Umbilical cord (tissue), 2 donors: Measurements from ENCODE around the gene MTF1. TPM values are rescaled to one million over a fixed set of nuclear protein-coding genes. Genes with fewer than 3 reads are reported as not detected.
"Not testable (repeated sequence)": the region's sequence is repeated elsewhere in the genome, so short reads cannot be mapped to it uniquely, and the experiment has no call there.

ENCODE experiments used
- DNase-seq: peaks from one replicate; pipeline ENCODE4 v3.0.0-alpha.2; 2015; ENCODE audit warnings: low spot score
- total RNA-seq: library from RNA; depleted of rRNA; stranded (reverse); fragments of >200 nt; gene quantifications from one replicate; pipeline ENCODE4 v1.2.3, GENCODE V29; 2014; ENCODE audit warnings: low replicate concordance; ENCODE audit not compliant: insufficient read depth

Gene MTF1
- total RNA-seq, 1 donor from 2014 or later = 5.3 TPM

GRCh38 chr1:37794372-37795339, 64.7 kb downstream of the MTF1 start:
- no peak for DNase-seq

DNA sequence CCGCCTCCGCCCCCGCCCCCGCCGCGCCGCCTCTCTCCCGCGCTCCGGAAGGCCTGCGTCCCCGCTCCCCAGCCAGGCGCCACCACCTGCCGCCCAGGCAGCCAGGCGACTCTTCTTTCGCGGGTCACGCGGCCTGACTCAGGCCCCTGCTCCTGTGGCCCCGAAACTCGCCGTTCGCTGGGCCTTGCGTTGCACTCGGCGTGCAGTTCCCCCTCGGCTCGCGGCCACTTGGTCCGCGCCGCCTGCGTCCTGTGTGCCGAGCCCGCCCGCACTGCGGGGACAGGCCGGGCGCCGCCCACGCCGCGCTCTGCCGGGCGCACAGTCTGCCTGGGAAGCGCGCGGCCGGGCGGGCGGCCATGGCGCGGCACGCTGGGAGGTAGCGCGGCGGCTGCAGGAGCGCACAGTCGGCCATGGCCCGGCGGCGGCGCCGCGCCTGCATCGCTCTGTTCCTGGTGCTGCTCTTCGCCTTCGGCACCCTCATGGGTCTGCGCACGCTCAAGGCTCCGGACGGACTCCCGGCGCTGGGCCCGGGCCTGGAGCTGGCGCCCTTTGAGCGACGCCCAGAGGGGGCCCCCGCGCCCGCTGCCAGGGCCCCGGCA, 65.5 kb downstream of the MTF1 start, which contains the start of gene MANEAL:
Gene MANEAL, plus strand, starts transcription at position 75 of the 599 bp plus-strand sequence. Its CDS starts 336 bp downstream, at position 411.
- peak; percentile 37 for DNase-seq

DNA sequence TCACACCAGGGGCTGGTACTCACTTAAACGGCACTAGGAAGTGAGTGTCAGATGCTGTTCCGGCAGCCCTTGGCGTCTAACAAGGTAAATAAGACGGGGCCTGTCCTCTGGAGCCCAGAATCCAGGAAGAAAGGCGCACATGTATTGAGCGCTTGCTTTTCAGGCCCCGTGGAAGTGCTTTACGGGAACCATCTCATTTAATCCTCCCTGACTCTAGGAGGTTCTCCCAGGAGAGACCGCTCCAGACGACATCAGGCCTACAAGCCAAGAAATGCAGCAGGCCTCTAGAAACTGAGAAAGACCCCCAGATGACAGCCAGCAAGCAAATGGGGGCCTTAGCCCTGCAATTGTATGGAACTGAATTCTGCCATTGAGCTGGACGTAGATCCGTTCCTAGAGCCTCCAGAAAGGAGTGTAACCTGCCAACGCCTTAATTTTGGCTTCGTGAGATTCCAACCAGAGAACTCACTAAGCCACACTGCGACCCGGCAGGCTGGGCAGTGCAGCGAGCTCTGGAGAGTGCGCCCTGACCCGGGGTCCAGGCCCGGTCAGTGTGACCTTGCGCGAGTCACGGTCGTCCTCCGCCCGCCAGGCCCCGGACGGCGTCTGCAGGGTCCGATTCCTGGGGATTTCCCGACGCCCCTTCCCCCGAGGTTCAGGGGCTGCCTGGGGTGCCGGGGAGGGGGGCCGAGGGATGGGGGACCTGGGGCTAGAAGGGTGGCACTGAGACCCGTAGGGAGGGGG, 66.3 kb downstream of the MTF1 start:
- DNase-seq = no peak

- DNase-seq = no peak
Observed at GRCh38 chr1:37782491-37782890, 76.9 kb downstream of the MTF1 start.

GRCh38 chr1:37778654-37779053, 80.7 kb downstream of the MTF1 start:
- DNase-seq = no peak

GRCh38 chr1:37776946-37777516, 82.4 kb downstream of the MTF1 start:
- DNase-seq = no peak

DNA sequence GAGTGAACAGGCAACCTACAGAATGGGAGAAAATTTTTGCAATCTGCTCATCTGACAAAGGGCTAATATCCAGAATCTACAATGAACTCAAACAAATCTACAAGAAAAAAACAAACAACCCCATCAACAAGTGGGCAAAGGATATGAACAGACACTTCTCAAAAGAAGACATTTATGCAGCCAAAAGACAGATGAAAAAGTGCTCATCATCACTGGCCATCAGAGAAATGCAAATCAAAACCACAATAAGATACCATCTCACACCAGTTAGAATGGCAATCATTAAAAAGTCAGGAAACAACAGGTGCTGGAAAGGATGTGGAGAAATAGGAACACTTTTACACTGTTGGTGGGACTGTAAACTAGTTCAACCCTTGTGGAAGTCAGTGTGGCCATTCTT, 88.0 kb downstream of the MTF1 start:
- DNase-seq = not testable (repeated sequence)

DNA sequence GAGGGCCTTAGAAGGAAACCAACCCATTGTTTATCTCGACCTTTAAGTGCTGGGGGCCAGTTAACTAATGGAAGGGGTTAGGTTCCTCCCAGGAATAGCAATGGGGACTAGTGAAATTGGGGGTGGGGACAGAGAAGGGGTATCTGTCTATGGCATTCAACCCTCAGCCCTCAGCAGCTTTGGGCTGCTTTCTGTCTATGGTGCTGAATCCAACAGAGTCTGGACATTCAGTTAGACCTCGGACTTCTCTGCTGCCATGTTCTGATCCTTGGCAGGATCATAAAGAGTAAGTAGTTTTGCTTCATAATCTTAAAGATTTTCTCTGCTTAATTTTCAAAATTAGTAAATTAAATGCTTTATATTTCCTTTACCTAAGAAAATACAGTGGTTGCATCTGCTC, 91.9 kb downstream of the MTF1 start:
- no peak for DNase-seq

- no peak for DNase-seq
Observed at GRCh38 chr1:37765916-37766664, 93.3 kb downstream of the MTF1 start.

DNA sequence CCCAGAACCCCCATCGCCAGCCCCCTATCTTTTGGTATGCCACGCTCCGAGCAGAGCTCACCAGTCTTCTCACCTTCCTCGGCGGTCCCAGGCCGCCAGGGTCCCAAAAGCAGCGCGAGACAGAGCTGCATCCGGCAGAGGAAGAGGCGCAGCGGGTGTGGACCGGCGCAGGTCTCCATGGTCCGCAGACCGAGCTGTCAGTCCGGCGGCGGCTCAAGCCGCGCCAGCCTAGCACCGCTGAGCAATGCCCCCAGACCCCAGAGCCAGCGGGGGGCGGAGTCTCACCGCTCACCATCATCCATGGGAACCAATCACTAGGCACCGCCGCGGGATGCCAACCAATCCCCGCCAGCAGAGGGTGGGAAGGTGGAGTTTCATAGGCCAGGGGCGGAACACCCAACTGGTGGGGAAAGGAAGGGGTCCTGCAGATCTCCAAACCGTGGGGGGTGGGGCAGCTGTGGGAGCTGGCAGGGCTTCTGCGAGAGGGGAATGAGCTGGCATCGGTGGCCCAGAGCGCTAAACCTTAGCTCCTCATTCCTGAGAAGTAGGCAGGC, 94.4 kb downstream of the MTF1 start, which contains the start of gene EPHA10:
Gene EPHA10, minus strand, starts transcription at position 233 of the 554 bp plus-strand sequence. Its CDS starts 54 bp downstream, at position 179.
- DNase-seq = no peak

DNA sequence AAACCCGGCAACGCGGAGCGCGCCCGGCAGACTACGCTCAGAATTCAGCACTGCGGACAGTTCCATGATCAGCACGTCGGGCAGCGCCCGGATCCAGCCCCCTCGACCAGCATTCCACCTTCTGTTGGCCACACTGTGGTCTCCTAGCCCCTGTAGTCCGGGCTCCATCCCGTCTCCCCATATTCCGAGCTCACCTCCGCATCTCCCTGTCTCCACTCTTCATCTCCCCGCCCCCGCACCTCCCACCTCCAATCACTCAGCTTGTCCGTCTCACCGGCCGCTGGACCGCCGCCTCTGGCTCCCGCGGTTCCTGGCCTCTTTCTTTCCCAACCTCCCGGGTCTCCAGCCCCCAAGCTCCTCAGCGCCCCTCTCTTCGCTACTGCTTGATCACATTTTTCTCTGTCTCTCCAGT, 95.0 kb downstream of the MTF1 start:
- peak; percentile 48 for DNase-seq

DNA sequence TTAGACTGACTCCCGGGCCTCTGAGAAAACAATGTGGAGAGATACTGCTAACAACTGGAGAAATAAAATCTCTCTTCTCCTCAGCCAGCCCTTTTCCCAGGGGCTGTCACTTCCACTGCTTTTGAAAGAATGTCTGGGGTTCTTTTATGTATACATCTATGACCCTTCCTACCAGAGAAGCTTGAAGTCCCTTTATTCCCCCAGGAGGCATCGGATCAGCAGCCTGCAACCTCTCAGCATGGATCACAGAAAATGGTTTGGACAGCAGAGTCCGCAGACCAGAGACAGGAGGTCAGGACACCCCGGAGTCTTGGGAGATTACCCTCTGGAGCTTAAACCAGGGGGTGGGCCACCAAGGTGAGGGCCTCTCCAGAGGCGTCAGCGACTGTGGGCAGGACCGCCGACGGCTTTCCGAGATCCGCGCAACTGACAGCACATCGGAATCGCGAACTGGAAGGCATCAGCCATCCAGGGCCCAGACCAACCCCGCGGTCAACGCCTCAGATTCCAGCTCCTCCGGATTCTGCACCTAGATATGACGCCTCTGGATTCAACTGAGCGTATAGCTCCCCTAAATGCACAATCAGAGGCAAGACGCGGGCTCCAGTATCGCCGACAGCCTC, 95.5 kb downstream of the MTF1 start:
- no peak for DNase-seq

DNA sequence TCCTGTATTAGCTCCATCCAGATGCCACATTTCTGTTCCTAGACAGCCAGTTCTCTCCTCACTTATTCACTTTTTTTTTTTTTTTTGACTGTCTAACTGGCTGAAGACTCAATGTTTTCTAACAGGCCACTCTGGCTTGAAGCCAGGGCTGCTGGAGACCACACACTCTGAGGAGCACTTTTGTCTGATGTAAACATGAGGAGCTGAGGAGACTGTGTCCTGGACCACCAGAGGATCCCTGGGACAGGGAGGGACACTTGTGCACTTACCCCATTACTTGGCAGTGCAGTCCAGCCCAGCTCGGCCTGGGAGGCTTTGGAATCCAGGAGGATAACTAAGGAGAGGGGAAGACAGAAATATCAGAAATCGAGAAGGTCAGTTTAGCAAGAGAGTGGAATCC, 96.9 kb downstream of the MTF1 start:
- DNase-seq = no peak

GRCh38 chr1:37761416-37762095, 97.8 kb downstream of the MTF1 start:
- no peak for DNase-seq

Other genes starting within 250 kb of the MTF1 start
- 0.24 TPM for gene RSPO1, start 224.7 kb downstream of the MTF1 start, total RNA-seq
- not detected for gene CDCA8, start 167.1 kb downstream of the MTF1 start, total RNA-seq
- 21.2 TPM for gene EPHA10, start 94.5 kb downstream of the MTF1 start, total RNA-seq
- gene MANEAL, start 65.7 kb downstream of the MTF1 start, total RNA-seq = 1.7 TPM
- gene C1orf122, start 51.8 kb downstream of the MTF1 start, total RNA-seq = 18.8 TPM
- gene YRDC, start 51.4 kb downstream of the MTF1 start, total RNA-seq = 3.1 TPM
- 34.7 TPM for gene INPP5B, start 87.5 kb upstream of the MTF1 start, total RNA-seq
- gene SF3A3, start 130.4 kb upstream of the MTF1 start, total RNA-seq = 30.3 TPM
- gene FHL3, start 145.9 kb upstream of the MTF1 start, total RNA-seq = 25.0 TPM
- gene UTP11, start 153.1 kb upstream of the MTF1 start, total RNA-seq = 49.4 TPM
- not detected for gene POU3F1, start 187.2 kb upstream of the MTF1 start, total RNA-seq